NB4 (cell line): Measurements from ENCODE around the gene ARHGAP26.

Experiments used
- CTCF ChIP-seq: IDR thresholded peaks from one replicate; pipeline ENCODE4 v1.5.1; 2012; ENCODE audit warnings: low read depth, low read length
- MAX ChIP-seq: IDR thresholded peaks from 2 replicates; pipeline ENCODE4 v1.6.1; 2011; ENCODE audit warnings: low read depth, low read length
- POLR2A ChIP-seq: IDR thresholded peaks from 2 replicates; pipeline ENCODE4 v1.6.1; 2011; ENCODE audit warnings: mild to moderate bottlenecking; ENCODE audit not compliant: insufficient read length; ENCODE audit errors: extremely low read depth

GRCh38 chr5:142857405-142857804 lies 87.2 kb downstream of the ARHGAP26 start:
- TF ChIP-seq CTCF: no peak
- no peak for TF ChIP-seq POLR2A
- TF ChIP-seq MAX: no peak
